HCT116 (cell line): ENCODE results near the gene RNGTT.

Experiments used
- ATF3 ChIP-seq: IDR thresholded peaks from 2 replicates; pipeline ENCODE4 v1.6.1; 2012
- CTCF ChIP-seq, 3 experiments: fragments of 200-600 bp in 1 of 3; sonication (generic) in 1 of 3; IDR thresholded peaks in 2 of 3; conservative IDR thresholded peaks in 1 of 3; 2 replicates each; pipeline ENCODE4 v1.5.1; 2012 to 2017; ENCODE audit warnings: low read depth in 2 of 3, low read length in 2 of 3, antibody characterized with exemption in 1 of 3, borderline replicate concordance in 1 of 3, control low read depth in 1 of 3, mild to moderate bottlenecking in 1 of 3, mixed read lengths in 1 of 3, mixed run types in 1 of 3, moderate library complexity in 1 of 3; ENCODE audit not compliant: insufficient read depth in 1 of 3
- EZH2 ChIP-seq: fragments of 200-600 bp; sonication (generic); IDR thresholded peaks from 2 replicates; pipeline ENCODE4 v1.6.1; 2017; ENCODE audit warnings: antibody characterized with exemption, mixed run types
- POLR2A ChIP-seq: IDR thresholded peaks from 2 replicates; pipeline ENCODE4 v1.7.0; 2011; ENCODE audit warnings: borderline replicate concordance; ENCODE audit not compliant: insufficient read depth, insufficient read length; ENCODE audit errors: extremely low read depth

GRCh38 chr6:88963139-88964090, at the start of gene RNGTT:
- peak; percentile 81 for TF ChIP-seq POLR2A
- TF ChIP-seq ATF3 = no peak
- no peak for TF ChIP-seq CTCF (IDR thresholded peaks at IDR 0.05 in 2 of 3, conservative IDR thresholded peaks at IDR 0.05 in 1 of 3; ENCODE audit: borderline replicate concordance in 1 of 3, insufficient read depth in 1 of 3, low read depth in 2 of 3, low read length in 2 of 3)
- no peak for TF ChIP-seq EZH2
